ENCODE results near the gene BRWD1.

The BRWD1 gene

DNA sequence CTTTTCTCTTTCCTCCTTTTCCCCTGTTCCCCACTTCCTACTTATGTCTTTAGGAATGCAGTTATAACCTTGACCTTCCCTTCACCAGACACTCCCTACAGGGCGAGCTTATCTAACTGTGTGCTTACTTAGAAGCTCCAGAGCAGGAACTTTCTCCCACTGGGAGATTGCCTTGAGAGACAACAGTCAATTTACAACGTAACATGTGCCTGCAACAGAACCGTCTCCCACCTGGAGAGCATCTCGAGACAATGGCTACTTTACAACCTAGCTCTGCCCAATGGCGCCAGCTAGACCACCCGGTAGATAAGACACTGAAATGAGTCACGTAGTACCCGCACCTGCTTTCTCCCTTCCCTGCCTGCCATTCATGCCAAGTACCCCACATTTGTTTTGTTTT is 18.7 kb upstream of the BRWD1 start:
- Histone ChIP-seq H3K4me1 (ENCODE audit: control insufficient read depth, low read length) (peaks cover 92% of the 10 kb centered on the region), H3F3A (ENCODE audit: control insufficient read depth, insufficient read depth) (peaks cover 49% of the 10 kb centered on the region), H3K9me2 (replicated peaks; ENCODE audit: control insufficient read depth, low read length) (no peaks in the 10 kb centered on the region), H3K9me3 (ENCODE audit: control insufficient read depth, insufficient read depth, low read length) (no peaks in the 10 kb centered on the region), H3K27me3 (ENCODE audit: control insufficient read depth, low read length) (no peaks in the 10 kb centered on the region), H3K27ac (ENCODE audit: low read depth, low read length) (peak overlapping the region; percentile 84), H3K36me3 (ENCODE audit: control insufficient read depth, low read length) (no peaks in the 10 kb centered on the region), H3K4me2 (ENCODE audit: low read length) (peak overlapping the region; percentile 70), H3K79me2 (ENCODE audit: control insufficient read depth, low read length) (no peaks in the 10 kb centered on the region), H3K4me3 (ENCODE audit: low read length) (peak overlapping the region; percentile 47), H4K20me1 (ENCODE audit: control insufficient read depth, insufficient read depth, low read depth, low read length) (no peaks in the 10 kb centered on the region)
- TF ChIP-seq, protein P1, sequence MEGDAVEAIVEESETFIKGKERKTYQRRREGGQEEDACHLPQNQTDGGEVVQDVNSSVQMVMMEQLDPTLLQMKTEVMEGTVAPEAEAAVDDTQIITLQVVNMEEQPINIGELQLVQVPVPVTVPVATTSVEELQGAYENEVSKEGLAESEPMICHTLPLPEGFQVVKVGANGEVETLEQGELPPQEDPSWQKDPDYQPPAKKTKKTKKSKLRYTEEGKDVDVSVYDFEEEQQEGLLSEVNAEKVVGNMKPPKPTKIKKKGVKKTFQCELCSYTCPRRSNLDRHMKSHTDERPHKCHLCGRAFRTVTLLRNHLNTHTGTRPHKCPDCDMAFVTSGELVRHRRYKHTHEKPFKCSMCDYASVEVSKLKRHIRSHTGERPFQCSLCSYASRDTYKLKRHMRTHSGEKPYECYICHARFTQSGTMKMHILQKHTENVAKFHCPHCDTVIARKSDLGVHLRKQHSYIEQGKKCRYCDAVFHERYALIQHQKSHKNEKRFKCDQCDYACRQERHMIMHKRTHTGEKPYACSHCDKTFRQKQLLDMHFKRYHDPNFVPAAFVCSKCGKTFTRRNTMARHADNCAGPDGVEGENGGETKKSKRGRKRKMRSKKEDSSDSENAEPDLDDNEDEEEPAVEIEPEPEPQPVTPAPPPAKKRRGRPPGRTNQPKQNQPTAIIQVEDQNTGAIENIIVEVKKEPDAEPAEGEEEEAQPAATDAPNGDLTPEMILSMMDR (IDR thresholded peaks at IDR 0.05; ENCODE audit: low read depth, low read length, poor library complexity, severe bottlenecking): no peak
- TF ChIP-seq EZH2phosphoT487 (IDR thresholded peaks at IDR 0.05; ENCODE audit: borderline replicate concordance, low read length): no peak

DNA sequence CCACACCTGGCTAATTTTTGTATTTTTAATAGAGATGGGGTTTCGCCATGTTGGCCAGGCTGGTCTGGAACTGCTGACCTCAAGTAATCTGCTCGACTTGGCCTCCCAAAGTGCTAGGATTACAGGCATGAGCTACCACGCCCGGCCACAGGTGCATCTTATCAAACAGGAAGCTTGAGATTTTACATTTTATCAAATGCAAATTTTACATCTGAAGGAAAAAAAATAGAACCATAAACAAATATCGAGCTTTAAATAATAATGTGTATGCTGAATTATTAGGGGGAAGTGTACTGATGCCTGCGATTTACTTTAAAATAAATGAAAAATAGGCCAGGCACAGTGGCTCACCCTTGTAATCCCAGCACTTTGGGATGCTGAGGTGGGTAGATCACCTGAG is 16.6 kb upstream of the BRWD1 start:
- Histone ChIP-seq H3K4me2 (ENCODE audit: low read length) (peak overlapping the region; percentile 70), H3K27me3 (ENCODE audit: control insufficient read depth, low read length) (no peaks in the 10 kb centered on the region), H3F3A (ENCODE audit: control insufficient read depth, insufficient read depth) (peaks cover 42% of the 10 kb centered on the region)

DNA sequence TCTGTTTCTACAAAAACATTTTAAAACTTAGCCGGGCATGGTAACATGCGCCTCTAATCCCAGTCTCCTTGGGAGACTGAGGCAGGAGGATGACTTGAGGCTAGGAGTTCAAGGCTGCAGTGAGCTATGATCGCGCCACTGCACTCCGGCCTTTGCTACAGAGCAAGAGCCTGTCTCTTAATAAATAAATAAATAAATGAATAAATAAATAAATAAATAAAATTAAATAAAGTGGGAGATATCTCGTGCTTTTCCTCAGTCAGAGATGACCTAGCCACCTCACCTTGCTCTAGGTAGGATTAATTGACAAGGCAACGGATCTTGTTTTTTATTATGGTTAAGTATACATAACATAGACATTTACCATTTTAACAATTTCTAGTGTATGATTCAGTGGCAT is 14.3 kb upstream of the BRWD1 start:
- Histone ChIP-seq H3K4me3 (ENCODE audit: low read length) (no peak overlapping the region), H3K79me2 (ENCODE audit: control insufficient read depth, low read length) (no peaks in the 10 kb centered on the region), H3K27me3 (ENCODE audit: control insufficient read depth, low read length) (no peaks in the 10 kb centered on the region), H3K9me3 (ENCODE audit: control insufficient read depth, insufficient read depth, low read length) (no peaks in the 10 kb centered on the region), H3K4me1 (ENCODE audit: control insufficient read depth, low read length) (peaks cover 89% of the 10 kb centered on the region), H4K20me1 (ENCODE audit: control insufficient read depth, insufficient read depth, low read depth, low read length) (no peaks in the 10 kb centered on the region), H3K27ac (ENCODE audit: low read depth, low read length) (peak overlapping the region; percentile 41; the same call in 1 of the 2 replicates), H3K4me2 (ENCODE audit: low read length) (no peak overlapping the region), H3F3A (ENCODE audit: control insufficient read depth, insufficient read depth) (peaks cover 34% of the 10 kb centered on the region), H3K9me2 (replicated peaks; ENCODE audit: control insufficient read depth, low read length) (no peaks in the 10 kb centered on the region), H3K36me3 (ENCODE audit: control insufficient read depth, low read length) (no peaks in the 10 kb centered on the region)
- no peak for TF ChIP-seq EZH2phosphoT487 (IDR thresholded peaks at IDR 0.05; ENCODE audit: borderline replicate concordance, low read length)
- TF ChIP-seq, protein P1 (IDR thresholded peaks at IDR 0.05; ENCODE audit: low read depth, low read length, poor library complexity, severe bottlenecking): no peak

More for the DNA sequence above, 16.6 kb upstream of the BRWD1 start:
- peaks cover 85% of the 10 kb centered on the region for H3K4me1 ChIP-seq (ENCODE audit: control insufficient read depth, low read length)
- no peaks in the 10 kb centered on the region for H3K9me2 ChIP-seq (replicated peaks; ENCODE audit: control insufficient read depth, low read length)
- H3K9me3 ChIP-seq (ENCODE audit: control insufficient read depth, insufficient read depth, low read length): no peaks in the 10 kb centered on the region
- H4K20me1 ChIP-seq (ENCODE audit: control insufficient read depth, insufficient read depth, low read depth, low read length): no peaks in the 10 kb centered on the region
- H3K27ac ChIP-seq (ENCODE audit: low read depth, low read length): peak overlapping the region; percentile 84
- H3K4me3 ChIP-seq (ENCODE audit: low read length): peak overlapping the region; percentile 20
- TF ChIP-seq, protein P1 (IDR thresholded peaks at IDR 0.05; ENCODE audit: low read depth, low read length, poor library complexity, severe bottlenecking): no peak
- TF ChIP-seq EZH2phosphoT487 (IDR thresholded peaks at IDR 0.05; ENCODE audit: borderline replicate concordance, low read length): no peak
- H3K36me3 ChIP-seq (ENCODE audit: control insufficient read depth, low read length): no peaks in the 10 kb centered on the region
- no peaks in the 10 kb centered on the region for H3K79me2 ChIP-seq (ENCODE audit: control insufficient read depth, low read length)
